SK-N-SH (cell line): ENCODE measurements around the gene SEZ6L2. TPM values are rescaled to one million over a fixed set of nuclear protein-coding genes. Genes with fewer than 3 reads are reported as not detected.

ENCODE experiments used
- CTCF ChIA-PET: fragments of 300-600, 350-600 bp; formaldehyde crosslinking; extraction: SDS; loops from one replicate; lab custom pipeline; 2021; lab: Yijun Ruan, JAX
- POLR2A ChIA-PET: fragments of 350-600 bp; sonication (Branson Sonifier 250); formaldehyde crosslinking; extraction: SDS; loops from one replicate; lab custom pipeline; 2020; ENCODE audit warnings: antibody characterized with exemption, inconsistent platforms; lab: Yijun Ruan, JAX
- DNase-seq: peaks from one replicate; pipeline ENCODE4 v3.0.0; 2012
- H2AFZ ChIP-seq: fragments of 200-600 bp; sonication (generic); 2 replicates; pipeline ENCODE4 v1.8.1; 2016; ENCODE audit warnings: antibody characterized with exemption, mild to moderate bottlenecking, low read depth
- H3F3A ChIP-seq: fragments of 200-600 bp; sonication (generic); replicated peaks from 2 replicates; pipeline ENCODE3; 2016; ENCODE audit warnings: antibody characterized with exemption, mild to moderate bottlenecking; ENCODE audit not compliant: insufficient read depth
- H3K27ac ChIP-seq, 2 experiments: fragments of 200-500 bp in 1 of 2; fragments of 200-600 bp in 1 of 2; sonication (Bioruptor generic) in 1 of 2; sonication (generic), shearing (Covaris generic) in 1 of 2; 2 replicates each; pipeline versions ENCODE4 v1.5.1 to v1.6.1; 2014 to 2016; ENCODE audit warnings: low read depth in 2 of 2, inconsistent platforms in 1 of 2, low read length in 1 of 2, mild to moderate bottlenecking in 1 of 2, mixed read lengths in 1 of 2
- H3K27me3 ChIP-seq: fragments of 200-600 bp; sonication (generic), shearing (Covaris generic); 2 replicates; pipeline ENCODE4 v1.6.1; 2016; ENCODE audit warnings: mixed run types; ENCODE audit not compliant: insufficient read depth
- H3K36me3 ChIP-seq, 2 experiments: fragments of 200-500 bp in 1 of 2; fragments of 200-600 bp in 1 of 2; sonication (Bioruptor generic) in 1 of 2; sonication (generic) in 1 of 2; replicated peaks in 1 of 2; 2 replicates each; pipeline versions ENCODE3 to v1.5.1; 2014 to 2016; ENCODE audit warnings: low read length in 1 of 2, mild to moderate bottlenecking in 1 of 2; ENCODE audit not compliant: insufficient read depth in 2 of 2, control insufficient read depth in 1 of 2
- H3K4me1 ChIP-seq, 2 experiments: fragments of 200-500 bp in 1 of 2; fragments of 200-600 bp in 1 of 2; sonication (Bioruptor generic) in 1 of 2; sonication (generic), shearing (Covaris generic) in 1 of 2; 2 replicates each; pipeline versions ENCODE4 v1.5.1 to v1.6.1; 2014 to 2016; ENCODE audit warnings: low read depth in 1 of 2, low read length in 1 of 2, mixed run types in 1 of 2; ENCODE audit not compliant: insufficient read depth in 2 of 2, control insufficient read depth in 1 of 2
- H3K4me2 ChIP-seq: fragments of 200-600 bp; sonication (generic), shearing (Covaris generic); 2 replicates; pipeline ENCODE4 v1.6.1; 2017; ENCODE audit warnings: mixed run types
- H3K4me3 ChIP-seq, 2 experiments: fragments of 200-500 bp in 1 of 2; fragments of 200-600 bp in 1 of 2; sonication (Bioruptor generic) in 1 of 2; sonication (generic), shearing (Covaris generic) in 1 of 2; 2 replicates each; pipeline versions ENCODE4 v1.5.1 to v1.8.1; 2014 to 2016; ENCODE audit warnings: low read depth in 2 of 2, inconsistent platforms in 1 of 2, low read length in 1 of 2, mild to moderate bottlenecking in 1 of 2, mixed read lengths in 1 of 2, moderate library complexity in 1 of 2
- H3K79me2 ChIP-seq: fragments of 200-600 bp; sonication (generic); 2 replicates; pipeline ENCODE4 v1.8.1; 2017; ENCODE audit warnings: mild to moderate bottlenecking; ENCODE audit not compliant: insufficient read depth
- H3K9ac ChIP-seq: fragments of 200-600 bp; sonication (generic); 2 replicates; pipeline ENCODE4 v1.6.1; 2017; ENCODE audit warnings: mixed run types
- H3K9me2 ChIP-seq: fragments of 200-600 bp; sonication (generic); 2 replicates; pipeline ENCODE4 v1.6.1; 2017; ENCODE audit warnings: mixed run types
- H3K9me3 ChIP-seq: fragments of 200-600 bp; sonication (generic); 2 replicates; pipeline ENCODE4 v1.6.1; 2017; ENCODE audit warnings: mixed run types, mild to moderate bottlenecking, moderate library complexity
- H4K20me1 ChIP-seq: fragments of 200-600 bp; sonication (generic); 2 replicates; pipeline ENCODE4 v1.6.1; 2017; ENCODE audit warnings: mild to moderate bottlenecking, mixed run types; ENCODE audit not compliant: insufficient read depth
- CHD2 ChIP-seq: fragments of 150-350 bp; IDR thresholded peaks from 2 replicates; pipeline ENCODE4 v1.6.1; 2018; ENCODE audit warnings: low read length; ENCODE audit not compliant: partially characterized antibody
- ELF1 ChIP-seq: IDR thresholded peaks from 2 replicates; pipeline ENCODE4 v1.4.0; 2012
- EP300 ChIP-seq, 2 experiments: IDR thresholded peaks; 2 replicates each; pipeline versions ENCODE4 v1.4.0 to v1.6.1; 2012; ENCODE audit warnings: borderline replicate concordance in 1 of 2, low read depth in 1 of 2, low read length in 1 of 2
- FOSL2 ChIP-seq: IDR thresholded peaks from 2 replicates; pipeline ENCODE4 v1.4.0; 2012; ENCODE audit warnings: low read depth, mild to moderate bottlenecking, moderate library complexity, borderline replicate concordance
- GABPA ChIP-seq: IDR thresholded peaks from 2 replicates; pipeline ENCODE4 v1.4.0; 2012; ENCODE audit warnings: low read depth, mild to moderate bottlenecking
- GATA2 ChIP-seq: sonication (generic); formaldehyde crosslinking; IDR thresholded peaks from 2 replicates; pipeline ENCODE4 v1.5.0; 2020; ENCODE audit warnings: mild to moderate bottlenecking, missing genetic modification reagents
- MEF2A ChIP-seq: IDR thresholded peaks from 2 replicates; pipeline ENCODE4 v1.4.0; 2012; ENCODE audit warnings: low read depth, borderline replicate concordance
- MXI1 ChIP-seq: IDR thresholded peaks from 2 replicates; pipeline ENCODE4 v1.6.1; 2012; ENCODE audit warnings: mild to moderate bottlenecking, low read depth, low read length, improper control_type of control experiment
- RXRA ChIP-seq: IDR thresholded peaks from 2 replicates; pipeline ENCODE4 v1.4.0; 2012; ENCODE audit warnings: low read depth, mild to moderate bottlenecking, borderline replicate concordance
- WGBS: methylation state at CpG from one replicate; pipeline ENCODE4 v1.1.6; 2017; ENCODE audit warnings: low lambda C conversion rate; 5-methylcytosine and 5-hydroxymethylcytosine counted together
- polyA plus RNA-seq, 3 experiments: library from polyadenylated mRNA; depleted of rRNA; stranded (reverse); fragments of >200 nt; gene quantifications; 2 replicates each; pipeline ENCODE4 v1.2.3, GENCODE V29; 2012

SEZ6L2 gene
- polyA plus RNA-seq, 1 of the 3 experiments (the other 2 are of a cell fraction), result 59.8 TPM

DNA sequence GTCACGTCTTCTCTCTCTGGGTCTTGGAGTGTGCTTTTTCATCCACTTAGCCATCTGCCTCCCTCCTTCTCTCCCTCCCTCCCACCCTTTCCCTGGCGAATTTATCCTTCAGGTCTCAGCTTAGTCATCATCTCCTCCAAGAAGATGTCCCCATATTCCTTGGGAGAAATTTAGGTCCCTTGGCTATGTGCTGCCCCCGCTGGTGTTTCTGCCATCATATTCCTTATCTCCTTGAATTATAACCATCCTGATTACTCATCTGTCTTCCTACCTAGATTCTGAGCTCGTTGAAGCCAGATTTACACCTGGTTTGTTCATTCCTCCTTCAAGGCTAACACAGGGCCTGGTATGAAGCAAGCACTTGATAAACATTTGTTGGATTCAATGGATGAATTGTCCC lies 5.0 kb downstream of the SEZ6L2 start:
- no peak overlapping the region for H3K4me2 ChIP-seq
- H2AFZ ChIP-seq, result no peak overlapping the region
- no peaks in the 10 kb centered on the region for H3K9me3 ChIP-seq
- H3K79me2 ChIP-seq, result no peaks in the 10 kb centered on the region
- H3K4me3 ChIP-seq, result no peak overlapping the region
- no peaks in the 10 kb centered on the region for H3K27me3 ChIP-seq
- ChIA-PET CTCF (no interaction called here), POLR2A (no interaction called here)
- TF ChIP-seq CHD2 (no peak), FOSL2 (no peak), EP300 (IDR thresholded peaks at IDR 0.05; ENCODE audit: borderline replicate concordance in 1 of 2, low read depth in 1 of 2, low read length in 1 of 2) (no peak), GATA2 (no peak), MXI1 (no peak), GABPA (no peak), MEF2A (no peak), RXRA (no peak)
- no peak for DNase-seq
- H3K9ac ChIP-seq, result no peak overlapping the region
- no peaks in the 10 kb centered on the region for H4K20me1 ChIP-seq
- peaks cover 0 to 5% of the 10 kb centered on the region in 2 experiments for H3K36me3 ChIP-seq
- 76% methylated on average over 4 of the region's 4 CpGs for WGBS
- H3K27ac ChIP-seq, result no peak overlapping the region
- H3K9me2 ChIP-seq, result no peaks in the 10 kb centered on the region
- H3K4me1 ChIP-seq, result peaks cover 0 to 13% of the 10 kb centered on the region in 2 experiments; a peak in 1 of 4 replicates
- H3F3A ChIP-seq, result peaks cover 7% of the 10 kb centered on the region

- no peak overlapping the region for H3K4me3 ChIP-seq
- no peaks in the 10 kb centered on the region for H4K20me1 ChIP-seq
- H3K27ac ChIP-seq, result no peak overlapping the region
- peaks cover 7% of the 10 kb centered on the region for H3F3A ChIP-seq
- CTCF ChIA-PET, result no interaction called here
- no peaks in the 10 kb centered on the region for H3K27me3 ChIP-seq
- H2AFZ ChIP-seq, result no peak overlapping the region
- no peak overlapping the region for H3K9ac ChIP-seq
- H3K9me2 ChIP-seq, result no peaks in the 10 kb centered on the region
- TF ChIP-seq GABPA, result no peak
- no peak for TF ChIP-seq ELF1
- TF ChIP-seq, all 33 proteins: peak for 0
- WGBS, result 94% methylated on average over 3 of the region's 3 CpGs
- Histone ChIP-seq H3K9me3 (no peaks in the 10 kb centered on the region), H3K36me3 (peaks cover 0 to 5% of the 10 kb centered on the region in 2 experiments), H3K4me1 (peaks cover 0 to 11% of the 10 kb centered on the region in 2 experiments; a peak in 1 of 4 replicates), H3K4me2 (no peak overlapping the region), H3K79me2 (no peaks in the 10 kb centered on the region)
- no peak for DNase-seq
- POLR2A ChIA-PET, result interaction anchor here (0.6 kb wide), 1 partner anchor 37 kb away, joined by 3 read pairs; no protein-coding TSS in a partner anchor
Observed at GRCh38 chr16:29893553-29893952, 5.8 kb downstream of the SEZ6L2 start.

DNA sequence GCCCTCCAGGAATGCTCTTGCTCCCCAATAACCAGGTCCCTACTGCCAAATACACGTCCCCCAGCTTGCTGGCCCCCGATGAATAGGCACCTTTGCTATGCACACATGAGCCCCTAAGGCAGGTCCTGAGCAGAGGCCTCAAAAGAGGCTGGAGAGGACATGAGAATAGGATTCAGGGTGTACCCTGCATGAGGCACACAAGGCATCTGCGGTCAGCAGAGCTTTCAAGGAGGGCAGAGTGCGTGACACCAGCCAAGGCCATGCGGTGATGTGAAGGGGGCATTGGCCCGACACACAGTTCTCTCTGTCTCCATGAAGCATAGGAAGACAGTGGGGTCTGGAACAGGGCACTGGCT lies 6.9 kb downstream of the SEZ6L2 start:
- no peak for TF ChIP-seq GABPA
- TF ChIP-seq, all 33 proteins: peak for 0
- DNase-seq, result no peak
- H3K27me3 ChIP-seq, result no peaks in the 10 kb centered on the region
- H3F3A ChIP-seq, result peaks cover 7% of the 10 kb centered on the region
- H3K9me3 ChIP-seq, result no peaks in the 10 kb centered on the region
- ChIA-PET CTCF (no interaction called here), POLR2A (no interaction called here)
- H2AFZ ChIP-seq, result no peak overlapping the region
- no peaks in the 10 kb centered on the region; a peak in 1 of 4 replicates for H3K4me1 ChIP-seq
- H3K36me3 ChIP-seq, result peaks cover 0 to 5% of the 10 kb centered on the region in 2 experiments
- no peaks in the 10 kb centered on the region for H3K79me2 ChIP-seq
- no peak overlapping the region for H3K4me3 ChIP-seq
- no peak overlapping the region for H3K9ac ChIP-seq
- H4K20me1 ChIP-seq, result no peaks in the 10 kb centered on the region
- H3K4me2 ChIP-seq, result no peak overlapping the region
- H3K9me2 ChIP-seq, result no peaks in the 10 kb centered on the region
- no peak overlapping the region for H3K27ac ChIP-seq
- WGBS, result 87% methylated on average over 6 of the region's 6 CpGs
